Gastrocnemius medialis (tissue), 4 donors: ENCODE results near the gene HNRNPH3.

Experiments used
- POLR2A ChIP-seq, 2 donors: fragments of 450-650 bp; IDR thresholded peaks; one replicate each; pipeline ENCODE4 v1.6.1; 2017; ENCODE audit warnings: antibody characterized with exemption in 2 of 2, mild to moderate bottlenecking in 2 of 2, moderate library complexity in 2 of 2
- TF ChIP-seq, protein P1 (sequence below), 5 experiments: fragments of 450-650 bp in 3 of 5; fragments of 200-600 bp in 2 of 5; sonication (generic) in 2 of 5; IDR thresholded peaks in 4 of 5; conservative IDR thresholded peaks in 1 of 5; 1 replicate in 4 of 5; 2 replicates in 1 of 5; pipeline ENCODE4 v1.5.1; 2016 to 2019; ENCODE audit warnings: antibody characterized with exemption in 5 of 5, mild to moderate bottlenecking in 3 of 5, moderate library complexity in 3 of 5

DNA sequence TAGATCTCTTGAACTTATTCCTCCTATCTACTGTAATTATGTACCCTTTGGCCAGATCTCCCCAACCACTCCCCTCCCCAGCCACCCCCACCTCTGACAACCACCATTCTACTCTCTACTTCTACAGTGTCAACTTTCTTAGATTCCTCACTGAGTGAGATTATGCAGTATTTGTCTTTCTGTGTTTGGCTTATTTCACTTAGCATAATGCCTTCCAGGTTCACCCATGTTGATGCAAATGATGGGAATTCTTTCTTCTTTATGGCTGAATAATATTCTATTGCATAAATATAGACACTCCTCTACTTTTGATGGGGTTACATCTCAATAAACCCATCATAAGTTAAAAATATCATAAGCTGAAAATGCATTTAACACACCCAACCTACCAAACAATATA, 21.3 kb upstream of the HNRNPH3 start:
- TF ChIP-seq, protein P1, sequence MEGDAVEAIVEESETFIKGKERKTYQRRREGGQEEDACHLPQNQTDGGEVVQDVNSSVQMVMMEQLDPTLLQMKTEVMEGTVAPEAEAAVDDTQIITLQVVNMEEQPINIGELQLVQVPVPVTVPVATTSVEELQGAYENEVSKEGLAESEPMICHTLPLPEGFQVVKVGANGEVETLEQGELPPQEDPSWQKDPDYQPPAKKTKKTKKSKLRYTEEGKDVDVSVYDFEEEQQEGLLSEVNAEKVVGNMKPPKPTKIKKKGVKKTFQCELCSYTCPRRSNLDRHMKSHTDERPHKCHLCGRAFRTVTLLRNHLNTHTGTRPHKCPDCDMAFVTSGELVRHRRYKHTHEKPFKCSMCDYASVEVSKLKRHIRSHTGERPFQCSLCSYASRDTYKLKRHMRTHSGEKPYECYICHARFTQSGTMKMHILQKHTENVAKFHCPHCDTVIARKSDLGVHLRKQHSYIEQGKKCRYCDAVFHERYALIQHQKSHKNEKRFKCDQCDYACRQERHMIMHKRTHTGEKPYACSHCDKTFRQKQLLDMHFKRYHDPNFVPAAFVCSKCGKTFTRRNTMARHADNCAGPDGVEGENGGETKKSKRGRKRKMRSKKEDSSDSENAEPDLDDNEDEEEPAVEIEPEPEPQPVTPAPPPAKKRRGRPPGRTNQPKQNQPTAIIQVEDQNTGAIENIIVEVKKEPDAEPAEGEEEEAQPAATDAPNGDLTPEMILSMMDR (IDR thresholded peaks at IDR 0.05 in 4 of 5, conservative IDR thresholded peaks at IDR 0.05 in 1 of 5): no peak
- no peak for TF ChIP-seq POLR2A (IDR thresholded peaks at IDR 0.05)
